ENCODE data around the gene PI4KB. TPM values are rescaled to one million over a fixed set of nuclear protein-coding genes. Genes with fewer than 3 reads are reported as not detected.

The PI4KB gene
- total RNA-seq, 1 experiment from 2014 or later: 52.7 TPM

GRCh38 chr1:151342021-151342420 is 14.8 kb upstream of the PI4KB start:
- ATAC-seq (no peak), DNase-seq (ENCODE audit: low read depth, low spot score) (no peak)
- Histone ChIP-seq H3K27me3 (ENCODE audit: control insufficient read depth, insufficient read depth, low read length) (no peaks in the 10 kb centered on the region), H3K36me3 (ENCODE audit: control insufficient read depth, insufficient read depth, low read length) (peaks cover 8% of the 10 kb centered on the region), H3K27ac (ENCODE audit: low read length) (no peak overlapping the region), H3K9me3 (ENCODE audit: control insufficient read depth, insufficient read depth, low read depth, low read length) (no peaks in the 10 kb centered on the region), H3K4me1 (ENCODE audit: control insufficient read depth, insufficient read depth, low read length) (peaks cover 13% of the 10 kb centered on the region), H3K4me3 (ENCODE audit: low read depth in 2 of 2, low read length in 2 of 2) (no peak overlapping the region)
- intact Hi-C loops (cut with micrococcal nuclease; ENCODE audit: unreplicated experiment): no loop called here
- CTCF ChIA-PET: interaction anchor here (2.1 kb wide), 1 partner anchor 41 kb away, joined by 28 read pairs; no protein-coding TSS in a partner anchor
- TF ChIP-seq POLR2AphosphoS5 (IDR thresholded peaks at IDR 0.05; ENCODE audit: low read depth, low read length) (no peak), SIN3A (IDR thresholded peaks at IDR 0.05; ENCODE audit: borderline replicate concordance, insufficient read depth, low read depth, low read length) (no peak), CTCF (IDR thresholded peaks at IDR 0.05) (no peak), TCF7L2 (IDR thresholded peaks at IDR 0.05; ENCODE audit: low read depth, low read length) (no peak), REST (IDR thresholded peaks at IDR 0.05; ENCODE audit: insufficient read depth in 1 of 2, low read depth in 2 of 2, low read length in 1 of 2) (no peak)
- TSS peak; percentile 18 for BruUV-seq (replicated peaks)
- POLR2A ChIA-PET: no interaction called here
- in situ Hi-C loops (cut with HindIII; ENCODE audit: low pct_unique_long_range_greater_than_20kb, low sequenced_read_pairs): no loop called here

GRCh38 chr1:151340870-151341754 is 13.9 kb upstream of the PI4KB start:
- peak; percentile 66 for DNase-seq (ENCODE audit: low read depth, low spot score)
- ChIA-PET CTCF (interaction anchor here (0.6 to 2.1 kb wide), 6 partner anchors 14 to 249 kb away, joined by 3 to 28 read pairs (median 7); partner anchors contain the start of genes PI4KB and PSMD4), POLR2A (interaction anchor here (0.5 to 1.1 kb wide), 3 partner anchors 31 to 47 kb away, joined by 3 to 5 read pairs (median 4); no protein-coding TSS in a partner anchor)
- Histone ChIP-seq H3K27me3 (ENCODE audit: control insufficient read depth, insufficient read depth, low read length) (no peaks in the 10 kb centered on the region), H3K4me3 (ENCODE audit: low read depth in 2 of 2, low read length in 2 of 2) (no peak overlapping the region), H3K4me1 (ENCODE audit: control insufficient read depth, insufficient read depth, low read length) (peaks cover 10% of the 10 kb centered on the region), H3K27ac (ENCODE audit: low read length) (peak overlapping the region; percentile 31; the same call in 1 of the 2 replicates), H3K36me3 (ENCODE audit: control insufficient read depth, insufficient read depth, low read length) (peaks cover 8% of the 10 kb centered on the region), H3K9me3 (ENCODE audit: control insufficient read depth, insufficient read depth, low read depth, low read length) (no peaks in the 10 kb centered on the region)
- peak; percentile 96 for ATAC-seq
- in situ Hi-C loops (cut with HindIII; ENCODE audit: low pct_unique_long_range_greater_than_20kb, low sequenced_read_pairs): no loop called here
- intact Hi-C loops (cut with micrococcal nuclease; ENCODE audit: unreplicated experiment): loop anchor here (1.0 kb wide), 1 partner anchor 40 kb away; no protein-coding TSS in a partner anchor
- TF ChIP-seq CTCF (IDR thresholded peaks at IDR 0.05): peak; percentile 83
- no peak for TF ChIP-seq SIN3A (IDR thresholded peaks at IDR 0.05; ENCODE audit: borderline replicate concordance, insufficient read depth, low read depth, low read length)
- no TSS peak for BruUV-seq (replicated peaks)
